Neural progenitor cell (in vitro differentiated cells): ENCODE measurements around the gene MACROD1. TPM values are rescaled to one million over a fixed set of nuclear protein-coding genes. Genes with fewer than 3 reads are reported as not detected.

Experiments used
- DNase-seq: peaks from one replicate; pipeline ENCODE4 v3.0.0-alpha.2; 2016; ENCODE audit warnings: low spot score
- H2AFZ ChIP-seq: fragments of 200-600 bp; sonication (generic); replicated peaks from 2 replicates; pipeline ENCODE4 v1.6.1; 2016; ENCODE audit warnings: antibody characterized with exemption
- H3F3A ChIP-seq: fragments of 200-600 bp; sonication (generic); 2 replicates; pipeline ENCODE4 v1.6.1; 2016; ENCODE audit warnings: antibody characterized with exemption, low read depth
- H3K27ac ChIP-seq: fragments of 200-600 bp; sonication (generic); 2 replicates; pipeline ENCODE4 v1.5.1; 2016; ENCODE audit warnings: mild to moderate bottlenecking
- H3K27me3 ChIP-seq: fragments of 200-600 bp; sonication (generic); 2 replicates; pipeline ENCODE4 v1.6.1; 2016; ENCODE audit warnings: mild to moderate bottlenecking, moderate library complexity
- H3K36me3 ChIP-seq: fragments of 200-600 bp; sonication (generic); 2 replicates; pipeline ENCODE4 v1.5.1; 2016
- H3K4me1 ChIP-seq: fragments of 200-600 bp; sonication (generic); 2 replicates; pipeline ENCODE4 v1.6.1; 2016; ENCODE audit warnings: mixed run types
- H3K4me2 ChIP-seq: fragments of 200-600 bp; sonication (generic); 2 replicates; pipeline ENCODE4 v1.6.1; 2016
- H3K4me3 ChIP-seq: fragments of 200-600 bp; sonication (generic); 2 replicates; pipeline ENCODE4 v1.5.1; 2016
- H3K79me2 ChIP-seq: fragments of 200-600 bp; sonication (generic); 2 replicates; pipeline ENCODE4 v1.6.1; 2016; ENCODE audit warnings: low read depth
- H3K9ac ChIP-seq: fragments of 200-600 bp; sonication (generic); 2 replicates; pipeline ENCODE4 v1.6.1; 2016
- H3K9me3 ChIP-seq: fragments of 200-600 bp; sonication (generic); 2 replicates; pipeline ENCODE4 v1.5.1; 2016; ENCODE audit warnings: low read depth
- H4K20me1 ChIP-seq: fragments of 200-600 bp; sonication (generic); 2 replicates; pipeline ENCODE4 v1.6.1; 2016; ENCODE audit warnings: low read depth
- H3K27ac Mint-ChIP-seq: 3 replicates; pipeline ENCODE4 v1.8.0; 2021; ENCODE audit warnings: mixed read lengths
- H3K27me3 Mint-ChIP-seq: 2 replicates; pipeline ENCODE4 v1.8.0; 2022; ENCODE audit warnings: low read depth, mild to moderate bottlenecking, inconsistent platforms, moderate library complexity, mixed read lengths; ENCODE audit not compliant: insufficient read depth
- H3K36me3 Mint-ChIP-seq: 3 replicates; pipeline ENCODE4 v1.8.0; 2021; ENCODE audit warnings: mixed read lengths
- H3K4me1 Mint-ChIP-seq: 3 replicates; pipeline ENCODE4 v1.8.0; 2021; ENCODE audit warnings: mixed read lengths
- H3K4me3 Mint-ChIP-seq: 3 replicates; pipeline ENCODE4 v1.8.0; 2021; ENCODE audit warnings: mild to moderate bottlenecking, moderate library complexity, mixed read lengths
- H3K9me3 Mint-ChIP-seq: 3 replicates; pipeline ENCODE4 v1.8.0; 2020; ENCODE audit warnings: mixed read lengths
- CTCF ChIP-seq: fragments of 200-600 bp; sonication (generic); IDR thresholded peaks from 2 replicates; pipeline ENCODE4 v1.5.1; 2017; ENCODE audit warnings: antibody characterized with exemption, mild to moderate bottlenecking
- EZH2 ChIP-seq: fragments of 200-600 bp; sonication (generic); IDR thresholded peaks from 2 replicates; pipeline ENCODE4 v1.6.1; 2017; ENCODE audit warnings: antibody characterized with exemption, mild to moderate bottlenecking, moderate library complexity
- EZH2phosphoT487 ChIP-seq: fragments of 200-600 bp; sonication (generic); IDR thresholded peaks from 2 replicates; pipeline ENCODE4 v1.6.1; 2017; ENCODE audit warnings: antibody characterized with exemption
- total RNA-seq: library from RNA; depleted of rRNA; stranded (reverse); fragments of >200 nt; gene quantifications from 2 replicates; pipeline ENCODE4 v1.2.3, GENCODE V29; 2015; ENCODE audit warnings: low replicate concordance

MACROD1 gene
- total RNA-seq, 1 donor from 2014 or later: 11.9 TPM

GRCh38 chr11:64062185-64063039 lies 103.5 kb downstream of the MACROD1 start:
- peaks cover 16% of the 10 kb centered on the region for H3K27me3 Mint-ChIP-seq

GRCh38 chr11:64060861-64061444 lies 105.0 kb downstream of the MACROD1 start:
- peaks cover 65% of the 10 kb centered on the region for H3K27me3 ChIP-seq
- peak overlapping the region; percentile 78 for H3K4me2 ChIP-seq
- H3K27ac ChIP-seq: no peak overlapping the region
- H3K36me3 ChIP-seq: no peaks in the 10 kb centered on the region
- H4K20me1 ChIP-seq: peaks cover 36% of the 10 kb centered on the region
- no peak overlapping the region for H3K9ac ChIP-seq
- Mint-ChIP-seq H3K4me3 (peak overlapping the region; percentile 85), H3K36me3 (no peaks in the 10 kb centered on the region), H3K27ac (no peak overlapping the region), H3K4me1 (peaks cover 29% of the 10 kb centered on the region), H3K27me3 (peaks cover 16% of the 10 kb centered on the region), H3K9me3 (no peaks in the 10 kb centered on the region)
- H2AFZ ChIP-seq: peak overlapping the region; percentile 32
- peak overlapping the region; percentile 43 for H3K4me3 ChIP-seq
- peaks cover 32% of the 10 kb centered on the region for H3K4me1 ChIP-seq
- H3F3A ChIP-seq: peaks cover 35% of the 10 kb centered on the region
- H3K79me2 ChIP-seq: no peaks in the 10 kb centered on the region
- DNase-seq: peak; percentile 92
- no peaks in the 10 kb centered on the region for H3K9me3 ChIP-seq
- TF ChIP-seq EZH2phosphoT487 (no peak), EZH2 (peak; percentile 45)

More at GRCh38 chr11:64062185-64063039, 103.5 kb downstream of the MACROD1 start:
- Mint-ChIP-seq H3K36me3 (peaks cover 2% of the 10 kb centered on the region), H3K9me3 (no peaks in the 10 kb centered on the region), H3K27ac (peak overlapping the region; percentile 32), H3K4me3 (peak overlapping the region; percentile 63), H3K4me1 (peaks cover 33% of the 10 kb centered on the region)
- TF ChIP-seq EZH2 (no peak), CTCF (no peak), EZH2phosphoT487 (no peak)
- H3K79me2 ChIP-seq: no peaks in the 10 kb centered on the region
- peaks cover 31% of the 10 kb centered on the region for H3K4me1 ChIP-seq
- no peak for DNase-seq
- peaks cover 36% of the 10 kb centered on the region for H4K20me1 ChIP-seq
- no peak overlapping the region for H3K27ac ChIP-seq
- no peaks in the 10 kb centered on the region for H3K36me3 ChIP-seq
- H2AFZ ChIP-seq: no peak overlapping the region
- H3F3A ChIP-seq: peaks cover 35% of the 10 kb centered on the region
- H3K9ac ChIP-seq: no peak overlapping the region
- no peaks in the 10 kb centered on the region for H3K9me3 ChIP-seq
- H3K27me3 ChIP-seq: peaks cover 65% of the 10 kb centered on the region
- H3K4me2 ChIP-seq: no peak overlapping the region
- H3K4me3 ChIP-seq: no peak overlapping the region

GRCh38 chr11:64060263-64060860 lies 105.6 kb downstream of the MACROD1 start:
- DNase-seq: peak; percentile 33
- H3K9ac ChIP-seq: no peak overlapping the region
- no peak overlapping the region for H2AFZ ChIP-seq
- H3K4me2 ChIP-seq: peak overlapping the region; percentile 78
- no peaks in the 10 kb centered on the region for H3K79me2 ChIP-seq
- no peak overlapping the region for H3K27ac ChIP-seq
- peaks cover 39% of the 10 kb centered on the region for H4K20me1 ChIP-seq
- peaks cover 33% of the 10 kb centered on the region for H3K4me1 Mint-ChIP-seq
- peaks cover 14% of the 10 kb centered on the region for H3K27me3 Mint-ChIP-seq
- H3K4me3 ChIP-seq: peak overlapping the region; percentile 43
- no peaks in the 10 kb centered on the region for H3K36me3 ChIP-seq
- no peaks in the 10 kb centered on the region for H3K9me3 ChIP-seq
- no peaks in the 10 kb centered on the region for H3K36me3 Mint-ChIP-seq
- H3K9me3 Mint-ChIP-seq: no peaks in the 10 kb centered on the region
- peak overlapping the region; percentile 81 for H3K4me3 Mint-ChIP-seq
- TF ChIP-seq EZH2: peak; percentile 55
- TF ChIP-seq EZH2phosphoT487: no peak
- peaks cover 35% of the 10 kb centered on the region for H3F3A ChIP-seq
- H3K27ac Mint-ChIP-seq: no peak overlapping the region
- H3K27me3 ChIP-seq: peaks cover 69% of the 10 kb centered on the region
- peaks cover 38% of the 10 kb centered on the region for H3K4me1 ChIP-seq

GRCh38 chr11:64059339-64060140 lies 106.4 kb downstream of the MACROD1 start:
- DNase-seq: peak; percentile 71
- no peaks in the 10 kb centered on the region for H3K79me2 ChIP-seq
- peaks cover 44% of the 10 kb centered on the region for H3K4me1 ChIP-seq
- Mint-ChIP-seq H3K36me3 (no peaks in the 10 kb centered on the region), H3K27ac (no peak overlapping the region), H3K4me3 (no peak overlapping the region), H3K9me3 (no peaks in the 10 kb centered on the region), H3K4me1 (peaks cover 37% of the 10 kb centered on the region), H3K27me3 (peaks cover 12% of the 10 kb centered on the region)
- TF ChIP-seq EZH2phosphoT487: no peak
- TF ChIP-seq EZH2: no peak
- TF ChIP-seq CTCF: no peak
- peaks cover 44% of the 10 kb centered on the region for H4K20me1 ChIP-seq
- H3K9ac ChIP-seq: no peak overlapping the region
- H3K27me3 ChIP-seq: peaks cover 70% of the 10 kb centered on the region
- H3K27ac ChIP-seq: no peak overlapping the region
- no peaks in the 10 kb centered on the region for H3K36me3 ChIP-seq
- no peak overlapping the region for H3K4me3 ChIP-seq
- H3K9me3 ChIP-seq: no peaks in the 10 kb centered on the region
- peaks cover 35% of the 10 kb centered on the region for H3F3A ChIP-seq
- peak overlapping the region; percentile 78 for H3K4me2 ChIP-seq
- no peak overlapping the region for H2AFZ ChIP-seq
